Measurements from ENCODE around the gene GOLT1B.
"Not testable (repeated sequence)": the region's sequence is repeated elsewhere in the genome, so short reads cannot be mapped to it uniquely, and the experiment has no call there.

DNA sequence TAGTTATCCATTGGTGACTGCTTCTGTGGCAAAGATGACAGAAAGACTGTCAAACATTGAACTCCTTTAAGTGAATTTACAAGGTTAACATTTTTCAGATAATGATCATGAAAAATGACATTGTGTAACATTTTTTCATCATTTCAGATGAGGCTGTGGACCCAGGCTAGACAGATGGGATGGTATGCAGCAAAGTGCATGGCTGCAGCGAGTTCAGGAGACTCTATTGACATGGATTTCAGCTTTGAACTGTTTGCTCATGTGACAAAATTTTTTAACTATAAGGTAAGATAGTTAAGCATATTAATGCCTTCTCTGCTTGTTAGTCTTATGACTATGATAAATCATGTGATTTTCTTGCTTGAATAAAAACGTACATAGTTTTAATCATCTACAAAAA, 34.3 kb upstream of the GOLT1B start:
- TF ChIP-seq, protein P1, sequence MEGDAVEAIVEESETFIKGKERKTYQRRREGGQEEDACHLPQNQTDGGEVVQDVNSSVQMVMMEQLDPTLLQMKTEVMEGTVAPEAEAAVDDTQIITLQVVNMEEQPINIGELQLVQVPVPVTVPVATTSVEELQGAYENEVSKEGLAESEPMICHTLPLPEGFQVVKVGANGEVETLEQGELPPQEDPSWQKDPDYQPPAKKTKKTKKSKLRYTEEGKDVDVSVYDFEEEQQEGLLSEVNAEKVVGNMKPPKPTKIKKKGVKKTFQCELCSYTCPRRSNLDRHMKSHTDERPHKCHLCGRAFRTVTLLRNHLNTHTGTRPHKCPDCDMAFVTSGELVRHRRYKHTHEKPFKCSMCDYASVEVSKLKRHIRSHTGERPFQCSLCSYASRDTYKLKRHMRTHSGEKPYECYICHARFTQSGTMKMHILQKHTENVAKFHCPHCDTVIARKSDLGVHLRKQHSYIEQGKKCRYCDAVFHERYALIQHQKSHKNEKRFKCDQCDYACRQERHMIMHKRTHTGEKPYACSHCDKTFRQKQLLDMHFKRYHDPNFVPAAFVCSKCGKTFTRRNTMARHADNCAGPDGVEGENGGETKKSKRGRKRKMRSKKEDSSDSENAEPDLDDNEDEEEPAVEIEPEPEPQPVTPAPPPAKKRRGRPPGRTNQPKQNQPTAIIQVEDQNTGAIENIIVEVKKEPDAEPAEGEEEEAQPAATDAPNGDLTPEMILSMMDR (IDR thresholded peaks at IDR 0.05; ENCODE audit: insufficient read depth, low read depth, low read length) = not testable (repeated sequence)
- TF ChIP-seq EZH2 (IDR thresholded peaks at IDR 0.05; ENCODE audit: insufficient read depth, low read length) = not testable (repeated sequence)

Measured in astrocyte (in vitro differentiated cells and primary cell).